ENCODE results near the gene DPP6.
"Not testable (repeated sequence)": the region's sequence is repeated elsewhere in the genome, so short reads cannot be mapped to it uniquely, and the experiment has no call there.

Gene DPP6

GRCh38 chr7:154919344-154920225 lies 867.4 kb downstream of the DPP6 start:
- no peak for DNase-seq

- not testable (repeated sequence) for DNase-seq
Observed at GRCh38 chr7:154922472-154922871, 870.3 kb downstream of the DPP6 start.

- peak; percentile 95 for DNase-seq
Observed at GRCh38 chr7:154927624-154928125, 875.5 kb downstream of the DPP6 start.

GRCh38 chr7:154928136-154929005 lies 876.2 kb downstream of the DPP6 start:
- DNase-seq = peak; percentile 96

- no peak for DNase-seq
Observed at GRCh38 chr7:154929006-154929726, 877.0 kb downstream of the DPP6 start.

GRCh38 chr7:154931906-154932305 lies 879.7 kb downstream of the DPP6 start:
- DNase-seq = no peak

GRCh38 chr7:154934353-154934952 lies 882.3 kb downstream of the DPP6 start:
- not testable (repeated sequence) for DNase-seq

GRCh38 chr7:154937837-154938236 lies 885.6 kb downstream of the DPP6 start:
- no peak for DNase-seq

GRCh38 chr7:154942691-154943090 lies 890.5 kb downstream of the DPP6 start:
- DNase-seq = no peak
